Breast epithelium (tissue), 3 donors: Measurements from ENCODE around the gene PIGV.

Source experiments
- CTCF ChIP-seq, 3 donors: fragments of 450-650 bp; IDR thresholded peaks; one replicate each; pipeline ENCODE4 v1.5.1; 2016 to 2017; ENCODE audit warnings: antibody characterized with exemption in 3 of 3, mild to moderate bottlenecking in 3 of 3, moderate library complexity in 3 of 3
- POLR2A ChIP-seq: fragments of 450-650 bp; IDR thresholded peaks from one replicate; pipeline ENCODE4 v1.6.1; 2016; ENCODE audit warnings: antibody characterized with exemption, mild to moderate bottlenecking, moderate library complexity
- POLR2AphosphoS5 ChIP-seq, 3 donors: sonication (generic); formaldehyde crosslinking; IDR thresholded peaks; one replicate each; pipeline ENCODE4 v1.6.1; 2017; ENCODE audit warnings: antibody characterized with exemption in 3 of 3

DNA sequence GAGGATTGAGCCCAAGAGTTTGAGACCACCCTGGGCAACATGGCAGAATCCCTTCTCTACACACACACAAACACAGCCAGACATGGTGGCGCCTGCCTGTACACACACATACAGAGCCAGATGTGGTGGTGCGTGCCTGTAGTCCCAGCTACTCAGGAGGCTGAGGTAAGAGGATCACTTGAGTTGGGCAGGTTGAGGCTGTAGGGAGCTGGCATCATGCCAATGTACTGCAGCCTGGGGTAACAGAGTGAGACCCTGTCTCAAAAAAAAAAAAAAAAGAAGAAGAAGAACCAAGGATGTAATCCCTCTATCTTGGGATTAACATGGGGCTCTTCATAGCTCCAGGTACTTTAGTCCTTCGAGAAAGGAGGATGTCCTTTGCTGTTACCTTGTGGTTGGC is 29.4 kb upstream of the PIGV start:
- no peak for TF ChIP-seq CTCF (IDR thresholded peaks at IDR 0.05)
- no peak for TF ChIP-seq POLR2AphosphoS5 (IDR thresholded peaks at IDR 0.05)
- no peak for TF ChIP-seq POLR2A
